K562 (cell line): Measurements from ENCODE around the gene SRBD1. TPM values are rescaled to one million over a fixed set of nuclear protein-coding genes. Genes with fewer than 3 reads are reported as not detected.

Experiments used
- ATAC-seq: fragments of 200-7000 bp; cut with Tn5 transposase; 3 replicates; pipeline ENCODE4 v1.9.1; 2020; ENCODE audit warnings: moderate library complexity
- BruUV-seq: library from RNA; stranded (reverse); fragments of 400-500 nt; replicated peaks from 2 replicates; lab custom pipeline; 2021; lab: Mats Ljungman, UMichigan
- CTCF ChIA-PET: fragments of 300-600 bp; formaldehyde crosslinking; extraction: SDS; loops from one replicate; lab custom pipeline; 2021; ENCODE audit warnings: low intra/inter-chr PET ratio; lab: Yijun Ruan, JAX
- POLR2A ChIA-PET: fragments of 300-600, 350-650 bp; sonication (Branson Sonifier 250); formaldehyde crosslinking; extraction: SDS; loops from one replicate; lab custom pipeline; 2021; ENCODE audit warnings: antibody characterized with exemption, inconsistent platforms; lab: Yijun Ruan, JAX
- DNase-seq, 4 experiments: peaks; one replicate each; pipeline versions ENCODE4 v3.0.0 to v3.0.0-alpha.2; 2011 to 2018; ENCODE audit warnings: low spot score in 3 of 4, mixed read lengths in 3 of 4; ENCODE audit errors: extremely low read depth in 1 of 4
- FAIRE-seq: peaks from 2 replicates; lab custom pipeline; 2011; peaks lifted over from hg19 to GRCh38; lab: Jason Lieb, UNC
- H2AFZ ChIP-seq: 2 replicates; pipeline ENCODE4 v1.6.0; 2011; ENCODE audit warnings: low read depth, low read length, control low read depth, inconsistent platforms
- H3K27ac ChIP-seq: fragments of 200-600 bp; 3 replicates; pipeline ENCODE4 v1.8.0; 2011; ENCODE audit warnings: low read depth, mild to moderate bottlenecking, control low read depth, inconsistent platforms, low read length, moderate library complexity, mixed read lengths; ENCODE audit errors: extremely low read depth
- H3K27me3 ChIP-seq, 2 experiments: fragments of 300-600 bp in 1 of 2; 2 replicates in 1 of 2; 3 replicates in 1 of 2; pipeline versions ENCODE4 v1.6.0 to v1.8.0; 2011; ENCODE audit warnings: inconsistent platforms in 2 of 2, low read length in 2 of 2, mild to moderate bottlenecking in 1 of 2, mixed read lengths in 1 of 2, moderate library complexity in 1 of 2; ENCODE audit not compliant: control insufficient read depth in 2 of 2, insufficient read depth in 2 of 2
- H3K36me3 ChIP-seq: fragments of 300-600 bp; 3 replicates; pipeline ENCODE4 v1.8.0; 2011; ENCODE audit warnings: mild to moderate bottlenecking, low read length, inconsistent platforms; ENCODE audit not compliant: control insufficient read depth, insufficient read depth
- H3K4me1 ChIP-seq, 2 experiments: fragments of 200-600 bp in 1 of 2; replicated peaks in 1 of 2; 2 replicates in 1 of 2; 3 replicates in 1 of 2; pipeline versions ENCODE4 v1.5.1 to v1.8.0; 2011; ENCODE audit warnings: inconsistent platforms in 2 of 2, low read length in 2 of 2, mild to moderate bottlenecking in 1 of 2, mixed read lengths in 1 of 2, moderate library complexity in 1 of 2; ENCODE audit not compliant: control insufficient read depth in 2 of 2, insufficient read depth in 2 of 2
- H3K4me2 ChIP-seq: 2 replicates; pipeline ENCODE4 v1.6.1; 2011; ENCODE audit warnings: low read length, control low read depth, inconsistent platforms, mixed read lengths; ENCODE audit not compliant: insufficient read depth
- H3K4me3 ChIP-seq: fragments of 200-600 bp; sonication (generic), shearing (Covaris generic); 2 replicates; pipeline ENCODE4 v1.5.1; 2016; ENCODE audit warnings: control low read depth, inconsistent platforms
- H3K79me2 ChIP-seq: fragments of 200-600 bp; 3 replicates; pipeline ENCODE4 v1.8.0; 2011; ENCODE audit warnings: low read length, inconsistent platforms; ENCODE audit not compliant: control insufficient read depth, insufficient read depth
- H3K9ac ChIP-seq, 2 experiments: 2 replicates each; pipeline versions ENCODE4 v1.6.0 to v1.6.1; 2011; ENCODE audit warnings: low read depth in 2 of 2, low read length in 2 of 2, control low read depth in 1 of 2, inconsistent platforms in 1 of 2, mild to moderate bottlenecking in 1 of 2, mixed read lengths in 1 of 2; ENCODE audit not compliant: insufficient read depth in 1 of 2
- H3K9me1 ChIP-seq: one replicate; pipeline ENCODE4 v1.6.0; 2011; ENCODE audit warnings: inconsistent platforms, mild to moderate bottlenecking, low read length, moderate library complexity; ENCODE audit not compliant: control insufficient read depth, insufficient read depth
- H3K9me3 ChIP-seq: replicated peaks from 2 replicates; pipeline ENCODE4 v1.5.1; 2011; ENCODE audit warnings: low read depth, low read length, inconsistent platforms; ENCODE audit not compliant: control insufficient read depth, insufficient read depth
- H4K20me1 ChIP-seq: replicated peaks from 2 replicates; pipeline ENCODE4 v1.6.1; 2011; ENCODE audit warnings: low read length, inconsistent platforms, mixed read lengths; ENCODE audit not compliant: control insufficient read depth, insufficient read depth
- GTF3C2 ChIP-seq: IDR thresholded peaks from 3 replicates; pipeline ENCODE4 v1.6.1; 2011; ENCODE audit warnings: borderline replicate concordance, mild to moderate bottlenecking, moderate library complexity; ENCODE audit not compliant: insufficient read length; ENCODE audit errors: extremely low read depth
- HDGF ChIP-seq: fragments of 450-650 bp; IDR thresholded peaks from 2 replicates; pipeline ENCODE4 v1.6.1; 2016
- IFI16 ChIP-seq: fragments of 250-450 bp; sonication (Bioruptor Pico); IDR thresholded peaks from 2 replicates; pipeline ENCODE4 v2.1.2; 2022; ENCODE audit warnings: mild to moderate bottlenecking, inconsistent platforms
- ILF3 ChIP-seq: fragments of 450-650 bp; IDR thresholded peaks from 2 replicates; pipeline ENCODE4 v1.6.1; 2018; ENCODE audit warnings: antibody characterized with exemption, mild to moderate bottlenecking, moderate library complexity, borderline replicate concordance
- NFYB ChIP-seq: IDR thresholded peaks from 2 replicates; pipeline ENCODE4 v1.6.1; 2011; ENCODE audit warnings: mild to moderate bottlenecking, moderate library complexity; ENCODE audit not compliant: insufficient read length; ENCODE audit errors: extremely low read depth
- TFAM ChIP-seq: fragments of 250-450 bp; sonication (Bioruptor Pico); conservative IDR thresholded peaks from 2 replicates; pipeline ENCODE4 v1.5.0; 2021; ENCODE audit warnings: mild to moderate bottlenecking, moderate library complexity
- ZBTB33 ChIP-seq: sonication (generic); formaldehyde crosslinking; IDR thresholded peaks from 2 replicates; pipeline ENCODE4 v1.8.1; 2023; ENCODE audit warnings: mild to moderate bottlenecking, missing genetic modification reagents
- ZBTB9 ChIP-seq: fragments of 450-650 bp; formaldehyde crosslinking; IDR thresholded peaks from 2 replicates; pipeline ENCODE4 v1.4.0; 2020; ENCODE audit warnings: mild to moderate bottlenecking, moderate library complexity
- ZNF224 ChIP-seq: sonication (generic); formaldehyde crosslinking; IDR thresholded peaks from 2 replicates; pipeline ENCODE4 v1.8.0; 2022; ENCODE audit warnings: mild to moderate bottlenecking, missing genetic modification reagents
- ZNF395 ChIP-seq: fragments of 200-800 bp; sonication (Bioruptor generic); IDR thresholded peaks from 2 replicates; pipeline ENCODE4 v1.6.1; 2017; ENCODE audit warnings: missing genetic modification characterization, missing compliant biosample characterization
- WGBS: fragments of 100-300 bp; shearing (Covaris generic); methylation state at CpG from one replicate; pipeline ENCODE4 v1.1.6; 2016; ENCODE audit warnings: low coverage, mixed read lengths; ENCODE audit not compliant: insufficient coverage; ENCODE audit errors: missing lambda C conversion rate; 5-methylcytosine and 5-hydroxymethylcytosine counted together
- in situ Hi-C: fragments of 300-500 bp; cut with MboI; formaldehyde crosslinking; loops from 4 replicates; pipeline ENCODE4 v1.15.0; 2018; ENCODE audit warnings: inconsistent platforms, mixed read lengths
- intact Hi-C: fragments of 100-400 bp; cut with micrococcal nuclease; formaldehyde crosslinking; loops from 2 replicates; pipeline ENCODE4 v1.14.2; 2022
- polyA plus RNA-seq, 8 experiments: library from polyadenylated mRNA; depleted of rRNA in 4 of 8; stranded (reverse) in 5 of 8; unstranded in 3 of 8; fragments of >200 nt; fragmentation: Nextera tagmentation in 2 of 8; fragmentation: Illumina TruSeq in 1 of 8; extraction: Ambion mirVana in 2 of 8; extraction: Trizol in 1 of 8; gene quantifications; 2 replicates each; pipeline versions ENCODE4 v1.2.1 to v1.2.3, GENCODE V29; 2011 to 2014; ENCODE audit warnings: inconsistent platforms in 1 of 8, missing spikeins in 1 of 8
- total RNA-seq, 7 experiments: library from RNA; depleted of rRNA in 6 of 7; stranded (reverse); fragments of >200 nt in 6 of 7; fragmentation: Illumina TruSeq in 2 of 7; extraction: Trizol in 2 of 7; gene quantifications; 2 replicates each; pipeline versions ENCODE4 v1.2.1 to v1.2.3, GENCODE V29; 2011 to 2021; ENCODE audit warnings: low replicate concordance in 1 of 7

Gene SRBD1
- total and polyA plus RNA-seq, 9 of the 15 experiments (the other 6 are each of a cell fraction or from before 2014, with no cell fraction given): 6.9 to 23.2 (median 14.7) TPM

DNA sequence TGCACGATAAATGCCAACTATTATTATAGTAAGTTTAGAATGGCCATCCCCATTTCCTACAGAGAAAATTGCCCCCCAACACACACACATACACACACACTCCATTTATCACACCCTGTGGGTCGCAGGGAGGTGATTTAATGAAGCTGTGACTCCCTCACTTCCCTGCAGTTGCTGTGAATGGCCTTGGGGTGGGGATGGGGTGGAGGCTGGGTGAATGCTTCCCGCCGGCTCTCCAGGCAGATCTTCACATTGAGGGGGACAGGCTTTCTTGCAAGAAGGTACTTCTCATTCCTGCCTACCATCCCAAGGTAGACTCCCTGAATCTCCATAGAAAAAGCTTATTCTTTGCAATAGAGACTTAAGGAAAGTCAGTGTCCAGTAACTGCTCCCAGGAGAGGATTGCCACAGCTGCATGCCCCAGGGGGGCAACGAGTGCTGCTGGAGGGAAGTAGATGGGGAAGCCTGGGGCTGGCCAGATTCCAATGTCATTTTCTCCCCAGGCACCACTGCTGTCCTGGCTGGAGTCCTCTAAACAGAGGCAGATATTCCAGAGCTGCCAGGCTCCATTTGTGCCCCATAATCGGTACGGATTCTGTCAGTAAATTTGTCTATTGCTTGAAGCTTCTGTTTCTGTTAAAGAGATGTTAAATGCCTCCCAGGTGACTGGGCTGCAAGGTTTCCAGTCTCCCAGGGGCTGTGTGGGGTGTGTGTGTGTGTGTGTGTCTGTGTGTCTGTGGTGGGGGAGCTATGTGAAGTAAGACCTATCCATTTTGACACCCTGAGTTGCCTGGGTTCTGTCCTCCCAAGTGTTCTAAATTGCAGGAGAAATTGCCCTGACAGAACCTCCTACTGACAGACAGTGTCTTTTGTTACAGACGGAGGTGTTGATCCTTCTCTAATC is 265.5 kb downstream of the SRBD1 start:
- ATAC-seq: 0 out of 3 replicates have a peak, but pooled peaks have one; percentile 56
- FAIRE-seq: no peak
- POLR2A ChIA-PET: interaction anchor here (0.6 to 1.7 kb wide), 6 partner anchors 9 to 569 kb away, joined by 3 to 5 read pairs (median 4); no protein-coding TSS in a partner anchor
- TF ChIP-seq ILF3: no peak
- no peak for TF ChIP-seq ZNF224 (CRISPR knock-in tag)
- TF ChIP-seq ZNF395 (CRISPR knock-in tag): no peak
- no peak for TF ChIP-seq ZBTB33 (CRISPR knock-in tag)
- no peak for TF ChIP-seq GTF3C2
- no peak for TF ChIP-seq NFYB
- TF ChIP-seq HDGF: no peak
- no peak for TF ChIP-seq IFI16
- TF ChIP-seq TFAM (CRISPR knock-in tag): no peak
- TF ChIP-seq ZBTB9: no peak

More for the DNA sequence above, 265.5 kb downstream of the SRBD1 start:
- in situ Hi-C loops: no loop called here
- BruUV-seq: no TSS peak
- H3K9ac ChIP-seq: no peak overlapping the region; a peak in 1 of 4 replicates
- no peaks in the 10 kb centered on the region for H4K20me1 ChIP-seq
- H3K36me3 ChIP-seq: no peaks in the 10 kb centered on the region
- no peak overlapping the region for H3K27ac ChIP-seq
- CTCF ChIA-PET: no interaction called here
- no peak overlapping the region for H3K4me2 ChIP-seq
- H3K9me1 ChIP-seq: no peaks in the 10 kb centered on the region
- intact Hi-C loops: no loop called here
- no peaks in the 10 kb centered on the region for H3K4me1 ChIP-seq
- H3K79me2 ChIP-seq: no peaks in the 10 kb centered on the region
- H2AFZ ChIP-seq: no peak overlapping the region
- peak in 1 of 4 experiments; percentile 6 for DNase-seq
- peaks cover 12 to 38% of the 10 kb centered on the region in 2 experiments for H3K27me3 ChIP-seq
- H3K4me3 ChIP-seq: no peak overlapping the region
- no peaks in the 10 kb centered on the region for H3K9me3 ChIP-seq
- WGBS: 2% methylated on average over 8 of the region's 8 CpGs
